Daoy (cell line): ENCODE results near the gene COX4I1. TPM values are rescaled to one million over a fixed set of nuclear protein-coding genes. Genes with fewer than 3 reads are reported as not detected.
"Not testable (repeated sequence)": the region's sequence is repeated elsewhere in the genome, so short reads cannot be mapped to it uniquely, and the experiment has no call there.

Experiments
- DNase-seq: peaks from one replicate; pipeline ENCODE4 v3.0.0-alpha.2; 2015; ENCODE audit warnings: low read depth
- total RNA-seq: library from RNA; depleted of rRNA; stranded (reverse); fragments of >200 nt; shearing (Covaris generic); gene quantifications from 2 replicates; pipeline ENCODE4 v1.2.3, GENCODE V29; 2014

Gene COX4I1
- total RNA-seq, 1 experiment from 2014 or later = 540 TPM

GRCh38 chr16:85824161-85825135 lies 25.0 kb downstream of the COX4I1 start:
- no peak for DNase-seq

GRCh38 chr16:85825326-85825725 lies 25.8 kb downstream of the COX4I1 start:
- no peak for DNase-seq

- no peak for DNase-seq
Observed at GRCh38 chr16:85826686-85827247, 27.3 kb downstream of the COX4I1 start.

GRCh38 chr16:85828166-85828565 lies 28.7 kb downstream of the COX4I1 start:
- DNase-seq = no peak

GRCh38 chr16:85829171-85829719 lies 29.8 kb downstream of the COX4I1 start:
- no peak for DNase-seq

- DNase-seq = no peak
Observed at GRCh38 chr16:85829751-85830445, 30.4 kb downstream of the COX4I1 start.

- DNase-seq = no peak
Observed at GRCh38 chr16:85830821-85831220, 31.3 kb downstream of the COX4I1 start.

- DNase-seq = no peak
Observed at GRCh38 chr16:85832570-85833218, 33.2 kb downstream of the COX4I1 start.

GRCh38 chr16:85833219-85833920 lies 33.9 kb downstream of the COX4I1 start:
- DNase-seq = no peak

GRCh38 chr16:85834741-85835140 lies 35.2 kb downstream of the COX4I1 start:
- no peak for DNase-seq

- no peak for DNase-seq
Observed at GRCh38 chr16:85835227-85835751, 35.8 kb downstream of the COX4I1 start.

- DNase-seq = no peak
Observed at GRCh38 chr16:85835956-85836705, 36.6 kb downstream of the COX4I1 start.

- DNase-seq = no peak
Observed at GRCh38 chr16:85836706-85837582, 37.4 kb downstream of the COX4I1 start.

GRCh38 chr16:85837654-85838053 lies 38.2 kb downstream of the COX4I1 start:
- not testable (repeated sequence) for DNase-seq

GRCh38 chr16:85838381-85838780 lies 38.9 kb downstream of the COX4I1 start:
- no peak for DNase-seq

GRCh38 chr16:85838876-85839585 lies 39.5 kb downstream of the COX4I1 start:
- DNase-seq = no peak

GRCh38 chr16:85839681-85840240 lies 40.3 kb downstream of the COX4I1 start:
- DNase-seq = no peak

- no peak for DNase-seq
Observed at GRCh38 chr16:85840395-85840794, 40.9 kb downstream of the COX4I1 start.
